ENCODE results near the gene IGSF9B.
"Not testable (repeated sequence)": the region's sequence is repeated elsewhere in the genome, so short reads cannot be mapped to it uniquely, and the experiment has no call there.

Gene IGSF9B

GRCh38 chr11:133956650-133957633 is at the start of gene IGSF9B:
Gene IGSF9B, minus strand, starts transcription at chr11:133956968. Its CDS starts 214 bp downstream, at chr11:133956754.
- no peak within 1 kb of the TSS for H3K27ac ChIP-seq
- no peak for DNase-seq (ENCODE audit: low read depth, low spot score)

- no peak for DNase-seq (ENCODE audit: low read depth, low spot score)
- no peak overlapping the region for H3K27ac ChIP-seq
These were observed 47.9 kb upstream of the IGSF9B start for GRCh38 chr11:134004496-134005172.

- DNase-seq (ENCODE audit: low read depth, low spot score): no peak
- no peak overlapping the region for H3K27ac ChIP-seq
These were observed 47.2 kb upstream of the IGSF9B start for GRCh38 chr11:134003792-134004495.

GRCh38 chr11:134002819-134003218 is 46.1 kb upstream of the IGSF9B start:
- H3K27ac ChIP-seq; DNase-seq (ENCODE audit: low read depth, low spot score): not testable (repeated sequence)

- DNase-seq (ENCODE audit: low read depth, low spot score); H3K27ac ChIP-seq: not testable (repeated sequence)
These were observed 45.6 kb upstream of the IGSF9B start for GRCh38 chr11:134002338-134002737.

GRCh38 chr11:134001596-134001995 is 44.8 kb upstream of the IGSF9B start:
- DNase-seq (ENCODE audit: low read depth, low spot score): no peak
- no peak overlapping the region for H3K27ac ChIP-seq

GRCh38 chr11:134001088-134001487 is 44.3 kb upstream of the IGSF9B start:
- no peak overlapping the region for H3K27ac ChIP-seq
- no peak for DNase-seq (ENCODE audit: low read depth, low spot score)

- H3K27ac ChIP-seq: no peak overlapping the region
- DNase-seq (ENCODE audit: low read depth, low spot score): no peak
These were observed 42.6 kb upstream of the IGSF9B start for GRCh38 chr11:133999355-133999754.

- no peak for DNase-seq (ENCODE audit: low read depth, low spot score)
- H3K27ac ChIP-seq: no peak overlapping the region
These were observed 40.8 kb upstream of the IGSF9B start for GRCh38 chr11:133997554-133997953.

GRCh38 chr11:133996671-133997070 is 39.9 kb upstream of the IGSF9B start:
- no peak for DNase-seq (ENCODE audit: low read depth, low spot score)
- H3K27ac ChIP-seq: no peak overlapping the region

- H3K27ac ChIP-seq: no peak overlapping the region
- no peak for DNase-seq (ENCODE audit: low read depth, low spot score)
These were observed 38.3 kb upstream of the IGSF9B start for GRCh38 chr11:133995066-133995465.

- no peak for DNase-seq (ENCODE audit: low read depth, low spot score)
- no peak overlapping the region for H3K27ac ChIP-seq
These were observed 37.2 kb upstream of the IGSF9B start for GRCh38 chr11:133993921-133994320.

- H3K27ac ChIP-seq: no peak overlapping the region
- no peak for DNase-seq (ENCODE audit: low read depth, low spot score)
These were observed 36.3 kb upstream of the IGSF9B start for GRCh38 chr11:133993107-133993506.

GRCh38 chr11:133992121-133992520 is 35.4 kb upstream of the IGSF9B start:
- no peak for DNase-seq (ENCODE audit: low read depth, low spot score)
- no peak overlapping the region for H3K27ac ChIP-seq

GRCh38 chr11:133991101-133991500 is 34.3 kb upstream of the IGSF9B start:
- H3K27ac ChIP-seq: no peak overlapping the region
- no peak for DNase-seq (ENCODE audit: low read depth, low spot score)

GRCh38 chr11:133990501-133990900 is 33.7 kb upstream of the IGSF9B start:
- H3K27ac ChIP-seq: no peak overlapping the region
- DNase-seq (ENCODE audit: low read depth, low spot score): no peak

- H3K27ac ChIP-seq: no peak overlapping the region
- DNase-seq (ENCODE audit: low read depth, low spot score): no peak
These were observed 32.1 kb upstream of the IGSF9B start for GRCh38 chr11:133988686-133989410.

GRCh38 chr11:133987171-133987570 is 30.4 kb upstream of the IGSF9B start:
- H3K27ac ChIP-seq: no peak overlapping the region
- no peak for DNase-seq (ENCODE audit: low read depth, low spot score)

- no peak overlapping the region for H3K27ac ChIP-seq
- DNase-seq (ENCODE audit: low read depth, low spot score): no peak
These were observed 29.5 kb upstream of the IGSF9B start for GRCh38 chr11:133985981-133986944.
